GM12891 (cell line): ENCODE data around the gene PAX9.

ENCODE experiments used
- POLR2A ChIP-seq: IDR thresholded peaks from 2 replicates; pipeline ENCODE4 v1.6.1; 2011; ENCODE audit warnings: low read depth, low read length, control low read depth
- POLR2AphosphoS5 ChIP-seq: IDR thresholded peaks from 2 replicates; pipeline ENCODE4 v1.6.1; 2011; ENCODE audit warnings: low read depth, low read length, control low read depth
- TAF1 ChIP-seq: IDR thresholded peaks from 2 replicates; pipeline ENCODE4 v1.6.1; 2011; ENCODE audit warnings: low read depth, low read length, control low read depth

- TF ChIP-seq POLR2AphosphoS5 (no peak), POLR2A (no peak), TAF1 (no peak)
Measured at GRCh38 chr14:36721877-36722276, 60.2 kb downstream of the PAX9 start.
